GM12865 (cell line): ENCODE results near the gene ADGRF1.
"Not testable (repeated sequence)": the region's sequence is repeated elsewhere in the genome, so short reads cannot be mapped to it uniquely, and the experiment has no call there.

Experiments used
- DNase-seq: peaks from one replicate; pipeline ENCODE4 v3.0.0; 2010; ENCODE audit warnings: low read depth
- H3K4me3 ChIP-seq: 2 replicates; pipeline ENCODE4 v1.5.1; 2011; ENCODE audit warnings: mild to moderate bottlenecking, low read depth, low read length, control low read depth
- CTCF ChIP-seq: IDR thresholded peaks from 2 replicates; pipeline ENCODE4 v1.5.1; 2011; ENCODE audit warnings: low read length, control low read depth, low read depth, inconsistent platforms; ENCODE audit not compliant: insufficient read depth; ENCODE audit errors: missing control alignments

The ADGRF1 gene

GRCh38 chr6:46997646-46998045 is 44.5 kb downstream of the ADGRF1 start:
- no peak for TF ChIP-seq CTCF
- DNase-seq: no peak

DNA sequence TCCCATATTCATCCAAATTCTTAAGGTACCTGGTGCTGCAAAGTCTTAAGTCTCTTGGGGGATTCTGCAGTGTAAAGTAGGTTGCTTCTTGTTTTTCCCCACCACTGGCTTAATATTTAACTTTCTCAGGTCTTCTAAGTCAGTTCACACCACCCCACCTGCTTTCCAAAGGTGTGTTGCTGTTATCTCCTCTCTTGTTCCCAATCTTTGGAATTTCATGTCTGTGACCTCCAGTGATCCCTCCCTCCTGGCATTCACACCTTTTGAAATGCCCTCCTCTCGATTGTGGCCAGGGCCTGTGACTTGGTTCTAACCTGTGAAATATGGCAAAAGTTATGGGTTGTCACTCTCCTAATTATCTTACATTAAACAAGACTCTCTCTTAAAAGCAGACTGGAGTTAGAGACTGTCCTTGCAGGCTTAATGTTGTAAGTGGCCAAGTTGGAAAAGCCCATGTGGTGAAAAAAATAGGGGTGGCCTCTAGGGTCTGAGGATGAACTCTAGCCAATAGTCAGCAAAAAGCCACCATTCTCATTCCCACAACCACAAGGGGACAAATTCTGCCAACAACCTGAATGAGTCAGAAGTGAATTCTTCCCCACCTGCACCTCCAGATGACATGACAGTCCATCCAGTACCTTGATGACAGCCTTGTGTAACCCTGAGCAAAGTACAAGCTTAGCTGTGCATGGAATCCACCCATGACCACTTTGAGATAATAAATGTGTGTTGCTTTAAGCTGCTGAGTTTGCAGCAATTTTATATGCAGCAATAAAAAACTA is 45.1 kb downstream of the ADGRF1 start:
- no peak overlapping the region for H3K4me3 ChIP-seq
- no peak for TF ChIP-seq CTCF
- no peak for DNase-seq

More at GRCh38 chr6:46997646-46998045, 44.5 kb downstream of the ADGRF1 start:
- H3K4me3 ChIP-seq: no peak overlapping the region

- H3K4me3 ChIP-seq: no peak overlapping the region
- TF ChIP-seq CTCF: no peak
- no peak for DNase-seq
These were observed 47.2 kb downstream of the ADGRF1 start for GRCh38 chr6:46994933-46995332.

- H3K4me3 ChIP-seq: no peak overlapping the region
- DNase-seq: no peak
- TF ChIP-seq CTCF: no peak
These were observed 48.3 kb downstream of the ADGRF1 start for GRCh38 chr6:46993846-46994245.

DNA sequence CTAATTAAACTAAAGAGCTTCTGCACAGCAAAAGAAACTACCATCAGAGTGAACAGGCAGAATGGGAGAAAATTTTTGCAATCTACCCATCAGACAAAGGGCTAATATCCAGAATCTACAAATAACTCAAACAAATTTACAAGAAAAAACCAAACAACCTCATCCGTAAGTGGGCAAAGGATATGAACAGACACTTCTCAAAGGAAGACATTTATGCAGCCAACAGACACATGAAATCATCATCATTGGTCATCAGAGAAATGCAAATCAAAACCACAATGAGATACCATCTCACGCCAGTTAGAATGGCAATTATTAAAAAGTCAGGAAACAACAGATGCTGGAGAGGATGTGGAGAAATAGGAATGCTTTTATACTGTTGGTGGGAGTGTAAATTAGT is 49.7 kb downstream of the ADGRF1 start:
- not testable (repeated sequence) for H3K4me3 ChIP-seq, DNase-seq

GRCh38 chr6:46990818-46991510 is 51.2 kb downstream of the ADGRF1 start:
- DNase-seq: peak; percentile 32
- H3K4me3 ChIP-seq: not testable (repeated sequence)

GRCh38 chr6:46990031-46990644 is 52.0 kb downstream of the ADGRF1 start:
- H3K4me3 ChIP-seq: no peak overlapping the region
- no peak for TF ChIP-seq CTCF
- DNase-seq: no peak
